PFSK-1 (cell line): ENCODE data around the gene FBLN1.

Experiments used
- FOXP2 ChIP-seq: optimal IDR thresholded peaks from 2 replicates; pipeline ENCODE3; 2011; ENCODE audit warnings: borderline replicate concordance, control low read depth, inconsistent platforms; ENCODE audit not compliant: insufficient read depth; ENCODE audit errors: extremely low read length, extremely low read depth
- POLR2AphosphoS5 ChIP-seq: IDR thresholded peaks from 2 replicates; pipeline ENCODE4 v1.6.1; 2012; ENCODE audit warnings: low read depth, mild to moderate bottlenecking, control low read depth, low read length, moderate library complexity
- REST ChIP-seq, 2 experiments: IDR thresholded peaks; 2 replicates each; pipeline versions ENCODE4 v1.6.1 to v1.8.0; 2011 to 2012; ENCODE audit warnings: low read depth in 2 of 2, low read length in 2 of 2, control low read depth in 1 of 2, inconsistent platforms in 1 of 2, mild to moderate bottlenecking in 1 of 2, moderate library complexity in 1 of 2; ENCODE audit not compliant: insufficient read depth in 1 of 2
- SIN3A ChIP-seq: IDR thresholded peaks from 2 replicates; pipeline ENCODE4 v1.6.1; 2012; ENCODE audit warnings: mild to moderate bottlenecking, low read length, moderate library complexity, borderline replicate concordance; ENCODE audit not compliant: insufficient read depth
- TAF1 ChIP-seq: IDR thresholded peaks from 2 replicates; pipeline ENCODE4 v1.6.1; 2012; ENCODE audit warnings: low read length, control low read depth, borderline replicate concordance; ENCODE audit not compliant: insufficient read depth

FBLN1 gene

DNA sequence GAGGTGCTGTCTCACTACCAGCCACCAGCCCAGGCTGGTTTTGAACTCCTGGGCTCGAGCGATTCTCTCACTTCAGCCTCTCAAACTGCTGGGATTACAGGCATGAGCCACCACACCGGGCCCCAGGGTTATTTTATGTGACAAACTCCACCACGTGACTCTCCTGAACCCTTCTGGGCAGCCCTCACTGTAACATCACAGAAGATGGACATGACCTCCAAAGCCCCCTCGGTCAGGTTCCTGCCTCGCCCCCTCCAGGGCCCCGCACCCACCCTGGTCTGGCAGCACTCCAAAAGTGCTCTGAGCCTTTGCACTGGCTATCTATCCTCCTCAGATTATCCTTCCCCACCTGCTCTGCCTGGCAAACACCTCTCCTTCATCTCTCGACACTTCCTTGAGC is 45.9 kb upstream of the FBLN1 start:
- no peak for TF ChIP-seq TAF1
- TF ChIP-seq REST (IDR thresholded peaks at IDR 0.05; ENCODE audit: insufficient read depth in 1 of 2, low read depth in 2 of 2, low read length in 2 of 2) = no peak
- no peak for TF ChIP-seq FOXP2
- no peak for TF ChIP-seq SIN3A

DNA sequence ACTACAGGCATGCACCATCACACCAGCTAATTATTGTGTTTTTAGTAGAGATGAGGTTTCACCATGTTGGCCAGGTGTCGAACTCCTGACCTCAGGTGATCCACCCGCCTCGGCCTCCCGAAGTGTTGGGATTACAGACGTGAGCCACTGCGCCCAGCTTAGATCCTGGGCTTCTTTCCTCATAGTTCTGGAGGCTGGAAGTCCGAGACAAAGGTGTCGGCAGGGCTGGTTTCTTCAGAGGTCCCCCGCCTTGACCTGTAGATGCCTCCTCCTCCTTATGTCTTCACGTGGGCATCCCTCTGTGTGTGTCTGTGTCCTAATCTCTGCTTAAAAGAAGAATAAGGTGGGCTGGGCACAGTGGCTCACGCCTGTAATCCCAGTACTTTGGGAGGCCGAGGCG is 44.2 kb upstream of the FBLN1 start:
- TF ChIP-seq SIN3A = no peak
- no peak for TF ChIP-seq FOXP2
- no peak for TF ChIP-seq TAF1
- TF ChIP-seq POLR2AphosphoS5 = no peak
- TF ChIP-seq REST (IDR thresholded peaks at IDR 0.05; ENCODE audit: insufficient read depth in 1 of 2, low read depth in 2 of 2, low read length in 2 of 2) = no peak

- no peak for TF ChIP-seq SIN3A
- no peak for TF ChIP-seq FOXP2
- TF ChIP-seq REST (IDR thresholded peaks at IDR 0.05; ENCODE audit: insufficient read depth in 1 of 2, low read depth in 2 of 2, low read length in 2 of 2) = no peak
- TF ChIP-seq TAF1 = no peak
- no peak for TF ChIP-seq POLR2AphosphoS5
Measured at GRCh38 chr22:45459235-45459634, 43.4 kb upstream of the FBLN1 start.

GRCh38 chr22:45460288-45461109 is 42.2 kb upstream of the FBLN1 start:
- TF ChIP-seq TAF1 = no peak
- no peak for TF ChIP-seq SIN3A

- TF ChIP-seq TAF1 (no peak), POLR2AphosphoS5 (no peak), FOXP2 (no peak), REST (IDR thresholded peaks at IDR 0.05; ENCODE audit: insufficient read depth in 1 of 2, low read depth in 2 of 2, low read length in 2 of 2) (no peak), SIN3A (no peak)
Measured at GRCh38 chr22:45462034-45462655, 40.5 kb upstream of the FBLN1 start.
